GM23248 (cell line): Measurements from ENCODE around the gene KRTAP3-1.

Experiments
- EZH2 ChIP-seq: fragments of 200-600 bp; sonication (generic); IDR thresholded peaks from 2 replicates; pipeline ENCODE4 v1.6.1; 2018; ENCODE audit warnings: antibody characterized with exemption, mild to moderate bottlenecking; ENCODE audit not compliant: insufficient read depth, poor library complexity, severe bottlenecking
- EZH2phosphoT487 ChIP-seq: fragments of 200-600 bp; sonication (generic); IDR thresholded peaks from 2 replicates; pipeline ENCODE4 v1.6.1; 2018; ENCODE audit warnings: antibody characterized with exemption, moderate library complexity, mild to moderate bottlenecking, low read depth; ENCODE audit not compliant: insufficient read depth

- TF ChIP-seq EZH2 (no peak), EZH2phosphoT487 (no peak)
Measured at GRCh38 chr17:41052566-41052965, 43.6 kb upstream of the KRTAP3-1 start.
